GM18502 (cell line): ENCODE data around the gene KCNK13.

ENCODE experiments used
- ATAC-seq: cut with Tn5 transposase; IDR thresholded peaks from one replicate; pipeline ENCODE4 v1.9.1; 2021; ENCODE audit warnings: mild to moderate bottlenecking; ENCODE audit not compliant: unreplicated experiment, poor library complexity

Gene KCNK13

GRCh38 chr14:90116444-90116843 lies 54.6 kb downstream of the KCNK13 start:
- ATAC-seq: no peak

DNA sequence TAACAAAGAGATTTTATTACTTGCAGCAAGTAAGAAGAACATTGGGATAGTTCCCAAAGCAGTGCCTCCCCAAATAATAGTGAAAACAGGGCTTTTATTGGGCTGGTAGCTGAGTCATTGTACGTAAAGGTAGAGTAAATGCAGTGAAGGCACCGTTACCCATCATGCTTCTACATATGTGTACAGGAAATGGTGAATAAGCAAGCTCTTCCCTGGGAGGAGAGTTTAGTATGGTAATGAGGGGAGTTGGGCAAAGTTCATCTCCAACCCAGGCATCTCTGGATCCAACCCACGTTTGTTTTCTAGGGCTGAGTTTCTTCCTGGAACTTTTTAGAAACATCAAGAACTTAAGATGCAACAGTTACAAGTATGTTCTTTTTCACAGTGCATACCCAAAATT lies 56.2 kb downstream of the KCNK13 start:
- no peak for ATAC-seq

DNA sequence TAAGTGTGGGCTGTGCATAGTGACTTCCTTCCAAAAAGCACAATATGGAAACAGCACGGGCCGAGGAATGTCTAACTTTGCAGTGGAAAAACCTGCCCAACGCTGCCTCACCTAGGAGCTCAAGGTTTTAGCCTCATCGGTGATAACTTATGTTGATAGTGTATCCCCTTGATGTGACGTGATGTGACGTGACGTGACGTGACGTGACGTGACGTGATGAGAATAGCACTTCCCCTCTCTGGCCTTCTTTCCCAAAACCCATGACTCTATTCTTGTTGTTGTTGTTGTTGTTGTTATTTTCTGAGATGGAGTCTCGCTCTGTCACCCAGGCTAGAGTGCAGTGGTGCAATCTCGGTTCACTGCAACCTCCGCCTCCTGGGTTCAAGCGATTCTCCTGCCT lies 64.5 kb downstream of the KCNK13 start:
- ATAC-seq: no peak

- no peak for ATAC-seq
Observed at GRCh38 chr14:90132821-90133570, 71.2 kb downstream of the KCNK13 start.

GRCh38 chr14:90136904-90137303 lies 75.1 kb downstream of the KCNK13 start:
- no peak for ATAC-seq

DNA sequence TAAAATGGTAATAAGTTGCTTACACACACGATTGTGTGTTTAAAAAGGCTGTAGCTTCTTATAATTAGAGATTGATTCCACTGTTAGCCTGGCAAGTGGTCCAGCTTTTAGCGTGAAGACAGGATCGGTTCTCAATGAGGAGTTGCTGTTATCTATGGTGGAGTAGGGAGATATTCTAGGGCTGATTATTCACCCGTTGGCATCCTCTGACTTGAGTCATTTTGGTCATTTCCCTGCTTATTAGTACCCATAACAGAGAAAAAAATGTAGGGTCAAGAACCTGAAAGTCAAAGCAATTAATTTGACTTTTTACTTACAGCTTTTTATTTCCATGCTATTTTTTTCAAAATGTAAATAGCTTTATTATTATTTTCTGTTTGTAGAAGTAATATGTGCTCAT lies 76.0 kb downstream of the KCNK13 start:
- ATAC-seq: no peak

GRCh38 chr14:90139199-90139598 lies 77.4 kb downstream of the KCNK13 start:
- ATAC-seq: no peak

DNA sequence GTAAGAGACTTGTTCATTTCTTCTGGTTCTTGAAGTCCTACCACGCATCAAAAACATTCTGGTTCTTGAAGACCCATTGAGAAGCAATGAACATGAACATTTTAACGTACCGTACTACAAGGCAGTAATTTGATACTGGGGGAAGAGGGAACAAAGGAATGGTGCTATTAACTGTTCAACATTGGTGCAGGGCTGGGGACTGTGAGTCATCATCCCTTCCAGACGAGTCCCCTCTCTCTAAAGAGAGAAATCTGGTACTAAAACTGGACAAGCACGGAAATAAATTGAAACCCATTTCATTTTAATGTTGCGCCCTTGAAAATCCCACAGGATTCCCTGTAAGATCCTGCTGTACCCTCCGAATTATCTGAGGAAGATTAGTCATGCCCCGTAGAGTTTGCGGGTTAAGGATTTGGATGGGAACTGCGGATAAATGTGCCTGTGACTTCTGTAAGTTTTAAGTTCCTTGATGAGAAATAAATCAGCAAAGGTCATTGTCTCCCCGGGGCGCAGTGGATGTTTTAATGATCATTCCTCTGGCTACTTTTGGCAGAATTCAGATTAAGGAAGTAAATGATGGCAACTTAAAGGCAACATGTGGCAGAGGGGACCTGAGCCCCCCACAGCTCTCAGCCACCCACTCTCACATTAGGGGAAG lies 78.6 kb downstream of the KCNK13 start:
- no peak for ATAC-seq

- ATAC-seq: no peak
Observed at GRCh38 chr14:90140956-90141316, 79.1 kb downstream of the KCNK13 start.

DNA sequence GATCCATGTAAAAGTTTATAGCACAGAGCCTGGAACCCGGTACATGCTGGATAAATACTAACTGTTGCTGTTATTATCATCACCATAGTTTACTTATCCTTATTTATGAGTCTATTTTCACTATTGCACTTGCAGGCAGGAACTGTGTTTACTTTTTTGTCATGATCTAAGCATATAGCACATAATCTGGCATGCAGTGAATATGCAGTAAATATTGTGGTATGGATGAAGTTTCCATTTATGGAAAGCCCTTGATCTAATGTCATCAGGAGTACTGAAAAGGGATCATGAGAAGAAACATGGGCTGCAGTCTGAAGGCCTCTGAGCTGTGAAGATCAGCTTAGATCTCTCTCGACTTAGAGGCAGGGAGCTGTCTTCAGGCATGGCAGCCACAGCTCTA lies 91.6 kb downstream of the KCNK13 start:
- ATAC-seq: no peak

DNA sequence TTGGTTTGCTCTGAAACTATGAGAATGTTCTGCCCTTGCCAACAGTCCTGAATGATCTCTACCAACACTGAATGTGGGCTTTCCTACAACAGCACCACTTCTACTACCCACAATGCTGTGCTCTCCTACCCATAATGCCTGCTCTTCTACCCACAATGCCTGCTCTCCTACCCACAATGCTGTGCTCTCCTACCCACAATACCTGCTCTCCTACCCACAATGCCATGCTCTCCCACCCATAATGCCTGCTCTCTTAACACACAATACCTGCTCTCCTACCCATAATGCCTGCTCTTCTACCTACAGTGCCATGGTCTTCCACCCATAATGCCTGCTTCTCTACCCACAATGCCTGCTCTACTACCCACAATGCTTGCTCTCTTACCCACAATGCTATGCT lies 92.3 kb downstream of the KCNK13 start:
- ATAC-seq: no peak

DNA sequence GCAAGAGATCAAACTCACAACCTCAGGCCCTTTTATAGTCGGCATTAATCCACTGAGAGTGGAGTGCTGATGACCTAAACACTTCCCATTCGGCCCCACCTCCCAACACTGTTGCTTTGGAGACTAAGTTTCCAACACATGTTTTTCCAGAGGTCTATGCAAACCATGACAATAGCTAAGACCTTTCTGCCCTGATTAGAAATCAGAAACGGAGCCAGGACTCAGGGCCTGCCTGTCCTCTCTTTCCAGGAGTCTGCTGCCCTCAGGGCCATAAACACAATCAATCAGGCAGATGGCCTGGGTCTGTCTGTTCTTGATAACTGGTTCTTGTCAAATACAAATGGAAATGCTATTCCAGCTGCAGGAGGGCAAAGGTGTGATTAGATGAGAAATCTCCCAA lies 97.4 kb downstream of the KCNK13 start:
- no peak for ATAC-seq

- no peak for ATAC-seq
Observed at GRCh38 chr14:90159688-90160087, 97.9 kb downstream of the KCNK13 start.

GRCh38 chr14:90161129-90161528 lies 99.3 kb downstream of the KCNK13 start:
- ATAC-seq: no peak

- no peak for ATAC-seq
Observed at GRCh38 chr14:90168425-90169105, 106.8 kb downstream of the KCNK13 start.

- ATAC-seq: no peak
Observed at GRCh38 chr14:90175631-90176030, 113.8 kb downstream of the KCNK13 start.

DNA sequence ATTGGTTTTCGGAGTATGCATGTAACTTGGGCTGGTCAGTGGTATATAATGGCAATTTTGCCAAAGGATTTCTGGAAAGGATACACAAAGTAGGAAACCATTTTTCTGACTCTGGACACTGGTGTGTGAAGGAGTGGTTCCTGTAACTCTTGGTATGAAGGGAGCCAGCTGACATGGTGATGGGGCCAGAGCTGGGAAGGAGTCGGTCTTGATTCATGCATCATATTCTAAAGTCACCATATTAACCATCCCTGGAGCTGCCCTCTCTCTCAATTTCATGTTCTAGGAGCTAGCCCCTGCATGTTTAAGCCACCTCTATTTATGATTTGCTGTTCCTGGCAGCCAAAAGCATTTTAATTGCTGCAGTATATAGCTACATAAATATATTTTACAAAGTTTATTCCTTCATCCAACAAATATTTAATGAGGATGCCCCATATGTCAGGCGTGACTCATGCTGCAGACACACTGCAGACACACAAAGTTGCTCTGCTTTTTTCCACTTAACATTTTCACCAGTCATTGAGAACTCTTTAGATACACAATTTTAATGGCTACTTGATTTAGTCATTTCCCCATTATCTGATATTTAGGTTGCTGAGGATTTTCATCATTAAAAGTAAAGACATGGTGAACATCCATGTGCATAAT lies 115.9 kb downstream of the KCNK13 start:
- no peak for ATAC-seq

GRCh38 chr14:90179357-90179756 lies 117.6 kb downstream of the KCNK13 start:
- ATAC-seq: no peak

- no peak for ATAC-seq
Observed at GRCh38 chr14:90179809-90180779, 118.3 kb downstream of the KCNK13 start.

DNA sequence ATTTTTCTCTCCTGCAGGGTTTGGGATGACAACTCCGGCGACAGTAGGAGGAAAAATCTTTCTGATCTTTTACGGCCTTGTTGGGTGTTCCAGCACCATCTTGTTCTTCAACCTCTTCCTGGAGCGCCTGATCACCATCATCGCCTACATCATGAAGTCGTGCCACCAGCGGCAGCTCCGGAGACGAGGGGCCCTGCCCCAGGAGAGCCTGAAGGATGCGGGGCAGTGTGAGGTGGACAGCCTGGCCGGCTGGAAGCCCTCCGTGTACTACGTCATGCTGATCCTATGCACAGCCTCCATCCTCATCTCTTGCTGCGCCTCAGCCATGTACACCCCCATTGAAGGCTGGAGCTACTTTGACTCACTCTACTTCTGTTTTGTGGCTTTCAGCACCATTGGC lies 122.3 kb downstream of the KCNK13 start:
- ATAC-seq: no peak
